MM.1S (cell line): Measurements from ENCODE around the gene SLIT3.

Experiments used
- DNase-seq: peaks from one replicate; pipeline ENCODE4 v3.0.0-alpha.2; 2015
- H2AFZ ChIP-seq: fragments of 300-600 bp; sonication (generic); 2 replicates; pipeline ENCODE4 v1.6.0; 2016; ENCODE audit warnings: antibody characterized with exemption, low read length
- H3F3A ChIP-seq: fragments of 300-600 bp; sonication (generic); 2 replicates; pipeline ENCODE4 v1.6.1; 2016; ENCODE audit warnings: mild to moderate bottlenecking, antibody characterized with exemption, low read length, moderate library complexity, mixed read lengths; ENCODE audit not compliant: insufficient read depth
- H3K27ac ChIP-seq: fragments of 300-600 bp; sonication (generic); 2 replicates; pipeline ENCODE4 v1.5.1; 2016; ENCODE audit warnings: mild to moderate bottlenecking, low read length
- H3K27me3 ChIP-seq: fragments of 300-600 bp; sonication (generic); replicated peaks from 2 replicates; pipeline ENCODE4 v1.6.0; 2016; ENCODE audit warnings: low read length; ENCODE audit not compliant: insufficient read depth
- H3K36me3 ChIP-seq: fragments of 300-600 bp; sonication (generic); replicated peaks from 2 replicates; pipeline ENCODE4 v1.6.1; 2016; ENCODE audit warnings: mild to moderate bottlenecking, low read length, mixed read lengths; ENCODE audit not compliant: insufficient read depth
- H3K4me1 ChIP-seq: fragments of 300-600 bp; sonication (generic); 2 replicates; pipeline ENCODE4 v1.6.1; 2016; ENCODE audit warnings: low read length, mixed read lengths
- H3K4me2 ChIP-seq: fragments of 300-600 bp; sonication (generic); 2 replicates; pipeline ENCODE4 v1.6.0; 2016; ENCODE audit warnings: low read depth, low read length
- H3K4me3 ChIP-seq: fragments of 300-600 bp; sonication (generic); 2 replicates; pipeline ENCODE4 v1.5.1; 2016; ENCODE audit warnings: low read length, mixed read lengths
- H3K79me2 ChIP-seq: fragments of 300-600 bp; sonication (generic); 2 replicates; pipeline ENCODE4 v1.6.1; 2016; ENCODE audit warnings: mixed run types, low read length, mixed read lengths
- H3K9ac ChIP-seq: fragments of 300-600 bp; sonication (generic); 2 replicates; pipeline ENCODE4 v1.6.1; 2016; ENCODE audit warnings: low read length, mixed read lengths
- H3K9me2 ChIP-seq: fragments of 300-600 bp; sonication (generic); replicated peaks from 2 replicates; pipeline ENCODE4 v1.6.1; 2016; ENCODE audit warnings: mild to moderate bottlenecking, low read length, mixed read lengths; ENCODE audit not compliant: insufficient read depth
- H3K9me3 ChIP-seq: fragments of 300-600 bp; sonication (generic); replicated peaks from 2 replicates; pipeline ENCODE4 v1.6.1; 2016; ENCODE audit warnings: mild to moderate bottlenecking, low read length, mixed read lengths; ENCODE audit not compliant: insufficient read depth
- H4K20me1 ChIP-seq: fragments of 300-600 bp; sonication (generic); 2 replicates; pipeline ENCODE4 v1.6.1; 2016; ENCODE audit warnings: mild to moderate bottlenecking, low read length, moderate library complexity, mixed read lengths; ENCODE audit not compliant: insufficient read depth
- EZH2 ChIP-seq: fragments of 300-600 bp; sonication (generic); optimal IDR thresholded peaks from 2 replicates; pipeline ENCODE3; 2017; ENCODE audit warnings: low read depth, mild to moderate bottlenecking, antibody characterized with exemption, low read length, mixed read lengths
- EZH2phosphoT487 ChIP-seq: fragments of 300-600 bp; sonication (generic); IDR thresholded peaks from 2 replicates; pipeline ENCODE4 v1.6.1; 2018; ENCODE audit warnings: antibody characterized with exemption, low read length
- TF ChIP-seq, protein P1 (sequence below): fragments of 300-600 bp; sonication (generic); IDR thresholded peaks from 2 replicates; pipeline ENCODE4 v1.5.1; 2016; ENCODE audit warnings: antibody characterized with exemption, low read length, mixed read lengths

SLIT3 gene

DNA sequence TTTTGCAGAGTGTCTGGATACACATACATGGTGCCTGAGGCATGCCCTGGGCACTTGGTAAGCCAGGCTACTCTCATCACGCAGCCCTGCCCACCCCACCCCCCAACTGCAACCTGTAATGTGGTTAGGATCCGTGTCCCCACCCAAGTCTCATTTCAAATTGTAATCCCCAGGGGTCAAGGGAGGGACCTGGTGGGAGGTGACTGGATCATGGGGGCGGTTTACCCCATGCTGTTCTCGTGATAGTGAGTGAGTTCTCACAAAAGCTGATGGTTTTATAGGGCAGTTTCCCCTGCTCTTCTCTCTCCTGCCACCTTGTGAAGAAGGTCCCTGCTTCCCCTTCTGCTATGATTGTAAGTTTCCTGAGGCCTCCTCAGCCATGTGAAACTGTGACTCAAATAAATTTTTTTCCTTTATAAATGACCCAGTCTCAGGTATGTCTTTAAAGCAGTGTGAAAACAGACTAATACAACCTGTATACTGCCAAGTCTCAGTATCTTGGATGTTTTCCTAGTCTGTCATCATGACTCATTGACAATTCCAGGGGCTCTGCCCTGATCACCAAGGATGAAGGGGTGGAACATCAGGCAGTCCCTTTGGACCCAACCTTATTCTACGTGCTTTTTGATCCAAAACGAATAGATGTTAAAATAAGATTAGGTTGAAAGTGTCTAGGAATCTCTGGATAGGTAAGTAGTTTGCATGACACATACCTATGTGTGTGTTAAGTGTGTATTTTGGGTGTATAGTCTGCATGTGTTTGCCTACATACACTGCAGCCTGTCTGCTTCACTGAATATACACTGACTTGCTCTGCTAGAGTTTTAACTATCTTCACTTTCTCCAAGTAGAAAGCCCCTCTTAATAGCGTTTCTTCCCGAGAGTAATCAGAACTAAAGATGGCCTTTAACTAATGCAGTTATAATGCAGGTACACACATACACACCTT is 293.8 kb downstream of the SLIT3 start:
- H3F3A ChIP-seq, result no peaks in the 10 kb centered on the region
- DNase-seq, result no peak
- H3K4me1 ChIP-seq, result peaks cover 8% of the 10 kb centered on the region
- TF ChIP-seq, protein P1, sequence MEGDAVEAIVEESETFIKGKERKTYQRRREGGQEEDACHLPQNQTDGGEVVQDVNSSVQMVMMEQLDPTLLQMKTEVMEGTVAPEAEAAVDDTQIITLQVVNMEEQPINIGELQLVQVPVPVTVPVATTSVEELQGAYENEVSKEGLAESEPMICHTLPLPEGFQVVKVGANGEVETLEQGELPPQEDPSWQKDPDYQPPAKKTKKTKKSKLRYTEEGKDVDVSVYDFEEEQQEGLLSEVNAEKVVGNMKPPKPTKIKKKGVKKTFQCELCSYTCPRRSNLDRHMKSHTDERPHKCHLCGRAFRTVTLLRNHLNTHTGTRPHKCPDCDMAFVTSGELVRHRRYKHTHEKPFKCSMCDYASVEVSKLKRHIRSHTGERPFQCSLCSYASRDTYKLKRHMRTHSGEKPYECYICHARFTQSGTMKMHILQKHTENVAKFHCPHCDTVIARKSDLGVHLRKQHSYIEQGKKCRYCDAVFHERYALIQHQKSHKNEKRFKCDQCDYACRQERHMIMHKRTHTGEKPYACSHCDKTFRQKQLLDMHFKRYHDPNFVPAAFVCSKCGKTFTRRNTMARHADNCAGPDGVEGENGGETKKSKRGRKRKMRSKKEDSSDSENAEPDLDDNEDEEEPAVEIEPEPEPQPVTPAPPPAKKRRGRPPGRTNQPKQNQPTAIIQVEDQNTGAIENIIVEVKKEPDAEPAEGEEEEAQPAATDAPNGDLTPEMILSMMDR, result no peak
- TF ChIP-seq EZH2phosphoT487, result no peak
- TF ChIP-seq EZH2, result no peak
- no peak overlapping the region for H3K9ac ChIP-seq
- H2AFZ ChIP-seq, result no peak overlapping the region
- no peak overlapping the region for H3K4me2 ChIP-seq
- H3K9me3 ChIP-seq, result no peaks in the 10 kb centered on the region
- no peaks in the 10 kb centered on the region for H3K36me3 ChIP-seq
- no peak overlapping the region for H3K27ac ChIP-seq
- H3K79me2 ChIP-seq, result no peaks in the 10 kb centered on the region
- no peaks in the 10 kb centered on the region for H3K9me2 ChIP-seq
- H3K4me3 ChIP-seq, result no peak overlapping the region
- no peaks in the 10 kb centered on the region for H4K20me1 ChIP-seq
- no peaks in the 10 kb centered on the region for H3K27me3 ChIP-seq

DNA sequence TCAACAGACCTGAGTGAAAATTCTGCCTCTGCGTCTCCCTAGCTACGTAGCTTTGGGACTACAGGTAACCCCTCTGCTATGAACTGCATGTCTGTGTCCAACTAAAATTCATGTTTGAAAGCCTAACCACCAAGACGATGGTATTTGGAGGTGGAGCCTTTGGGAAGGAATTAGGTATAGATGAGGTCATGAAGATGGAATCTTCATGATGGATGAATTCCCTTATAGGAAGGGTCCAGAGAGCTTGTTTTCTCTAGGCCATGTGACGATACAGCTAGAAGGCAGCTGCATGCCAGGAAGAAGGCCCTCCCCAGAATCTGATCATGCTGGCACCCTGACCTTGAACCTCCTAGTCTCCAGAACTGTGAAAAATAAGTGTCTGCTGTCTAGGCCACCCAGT is 296.4 kb downstream of the SLIT3 start:
- H2AFZ ChIP-seq, result no peak overlapping the region
- no peaks in the 10 kb centered on the region for H3K27me3 ChIP-seq
- no peak for DNase-seq

DNA sequence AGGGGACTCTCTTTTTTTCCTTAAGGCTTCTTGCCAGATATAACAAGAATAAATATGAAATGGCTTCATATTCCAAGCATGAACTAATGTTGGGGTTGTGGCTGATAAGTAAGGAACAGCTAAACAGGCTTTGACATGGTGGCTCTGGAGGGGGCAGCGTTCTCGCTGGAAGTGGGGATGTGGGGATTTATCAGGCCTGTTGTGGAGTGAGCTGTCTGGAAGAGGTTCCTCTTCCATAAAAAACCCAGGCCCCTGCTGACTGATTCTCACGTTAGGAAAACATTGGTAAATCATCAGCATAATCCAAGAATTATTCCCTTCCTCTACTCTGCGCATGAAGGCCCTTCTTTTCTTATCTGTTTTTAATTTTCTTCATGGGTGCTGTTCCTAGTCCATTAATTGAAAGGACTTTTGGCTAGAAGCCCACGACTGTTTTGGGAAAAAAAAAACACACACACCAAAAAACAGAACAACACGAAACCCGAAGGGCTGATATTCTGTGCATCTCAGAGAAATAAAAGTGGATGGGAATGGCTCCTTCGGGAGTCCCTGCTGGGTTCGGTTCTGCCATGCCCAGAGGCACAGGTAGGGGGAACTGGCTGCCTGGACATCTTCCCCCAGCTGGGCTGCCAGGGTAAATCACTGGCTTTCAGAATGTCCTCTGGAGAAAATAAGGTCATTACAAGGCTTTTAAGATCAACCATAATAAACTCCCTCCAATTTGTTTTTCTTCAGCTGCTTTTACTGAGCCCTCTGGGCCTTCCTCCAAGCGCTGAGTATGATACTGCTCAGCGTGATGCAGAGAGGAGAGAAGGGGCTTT is 297.0 kb downstream of the SLIT3 start:
- no peaks in the 10 kb centered on the region for H3K79me2 ChIP-seq
- DNase-seq, result no peak
- no peaks in the 10 kb centered on the region for H3K9me2 ChIP-seq
- H3K36me3 ChIP-seq, result no peaks in the 10 kb centered on the region
- H3K4me1 ChIP-seq, result no peaks in the 10 kb centered on the region
- H3K4me2 ChIP-seq, result no peak overlapping the region
- H3F3A ChIP-seq, result no peaks in the 10 kb centered on the region
- no peaks in the 10 kb centered on the region for H4K20me1 ChIP-seq
- H3K27ac ChIP-seq, result no peak overlapping the region
- H2AFZ ChIP-seq, result no peak overlapping the region
- no peak for TF ChIP-seq EZH2
- TF ChIP-seq, protein P1, result no peak
- TF ChIP-seq EZH2phosphoT487, result no peak
- no peaks in the 10 kb centered on the region for H3K9me3 ChIP-seq
- no peaks in the 10 kb centered on the region for H3K27me3 ChIP-seq
- no peak overlapping the region for H3K4me3 ChIP-seq
- H3K9ac ChIP-seq, result no peak overlapping the region

More for the DNA sequence above, 296.4 kb downstream of the SLIT3 start:
- Histone ChIP-seq H3K4me3 (no peak overlapping the region), H3K9ac (no peak overlapping the region), H3K9me3 (no peaks in the 10 kb centered on the region), H3K27ac (no peak overlapping the region), H3K36me3 (no peaks in the 10 kb centered on the region), H4K20me1 (no peaks in the 10 kb centered on the region), H3K9me2 (no peaks in the 10 kb centered on the region), H3K79me2 (no peaks in the 10 kb centered on the region), H3F3A (no peaks in the 10 kb centered on the region), H3K4me2 (no peak overlapping the region), H3K4me1 (no peaks in the 10 kb centered on the region)
- TF ChIP-seq EZH2 (no peak), EZH2phosphoT487 (no peak)
- TF ChIP-seq, protein P1, result no peak
